GM19438 (cell line): ENCODE data around the gene HDGF.

Source experiments
- ATAC-seq: cut with Tn5 transposase; IDR thresholded peaks from one replicate; pipeline ENCODE4 v1.9.1; 2021; ENCODE audit warnings: low read depth; ENCODE audit not compliant: unreplicated experiment

HDGF gene

DNA sequence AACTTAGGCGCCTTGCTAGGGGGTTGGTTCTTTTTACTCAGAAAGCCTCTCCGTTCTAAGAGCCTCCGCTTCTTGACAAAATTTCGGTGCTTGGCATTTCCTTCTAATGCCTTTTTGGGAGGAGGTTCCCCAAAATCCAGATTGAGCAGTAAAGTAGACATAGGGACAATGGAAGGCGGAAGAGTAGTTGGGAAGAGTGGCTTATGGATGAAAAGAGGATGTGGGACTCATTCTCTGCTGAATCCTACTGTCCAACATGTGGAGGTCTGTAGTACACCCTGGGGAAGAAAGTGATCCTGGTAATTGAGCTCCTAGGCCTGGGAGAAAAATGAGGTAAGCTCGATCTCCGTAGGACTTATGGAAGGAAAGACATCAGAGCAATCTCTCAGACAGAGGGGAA, 24.0 kb downstream of the HDGF start:
- no peak for ATAC-seq

GRCh38 chr1:156726549-156727226, 24.8 kb downstream of the HDGF start:
- no peak for ATAC-seq

DNA sequence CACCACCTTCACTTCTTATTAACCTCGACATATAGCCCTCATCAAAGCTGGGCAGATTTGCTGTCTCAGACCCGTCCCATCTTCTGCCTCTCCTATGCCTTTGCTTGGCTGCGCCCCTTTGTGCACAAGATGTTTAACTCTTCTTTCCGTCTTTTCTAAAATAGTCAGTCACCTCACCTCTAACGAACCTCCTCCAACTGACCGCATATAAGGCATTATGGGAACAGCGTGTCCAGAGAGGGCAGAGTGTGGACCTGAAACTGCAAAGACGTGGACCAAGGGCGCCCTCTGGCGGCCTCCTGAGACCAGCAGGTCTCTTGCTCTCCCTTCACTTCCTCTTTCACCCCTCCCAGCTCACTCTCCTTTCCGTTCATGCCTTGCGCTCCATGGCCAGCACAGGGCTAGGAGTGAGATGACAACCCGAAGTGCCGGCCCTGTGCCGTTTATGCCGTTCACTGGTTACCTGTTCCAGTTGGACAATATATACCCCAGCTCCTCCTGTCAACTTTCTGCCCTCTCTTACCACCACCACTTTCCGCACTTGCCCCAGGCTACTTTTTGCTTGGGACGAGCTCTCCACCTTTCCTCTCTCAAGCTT, 25.7 kb downstream of the HDGF start:
- ATAC-seq, result peak; percentile 35

GRCh38 chr1:156721535-156721934, 29.9 kb downstream of the HDGF start:
- no peak for ATAC-seq

DNA sequence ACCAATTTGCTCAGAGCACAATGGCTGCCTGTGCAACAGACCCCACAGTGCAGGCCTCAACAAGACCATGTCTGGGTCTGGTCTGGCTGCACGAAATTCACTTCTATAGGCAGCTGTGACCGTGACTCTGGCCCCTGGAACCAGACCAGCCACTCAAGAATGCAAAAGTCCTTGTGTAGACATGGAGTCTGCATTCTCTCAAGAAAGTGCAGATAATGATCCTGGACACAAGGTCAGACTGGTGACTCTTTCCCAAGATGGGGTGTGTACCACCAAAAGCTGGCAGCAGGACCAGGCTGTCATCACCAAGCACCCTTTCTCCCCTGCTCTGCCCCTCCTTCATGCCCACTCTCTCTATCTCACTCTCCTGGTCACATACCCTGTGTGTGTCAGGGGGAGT, 30.3 kb downstream of the HDGF start:
- ATAC-seq, result no peak

GRCh38 chr1:156717351-156717750, 34.1 kb downstream of the HDGF start:
- no peak for ATAC-seq

GRCh38 chr1:156714830-156715229, 36.6 kb downstream of the HDGF start:
- no peak for ATAC-seq

DNA sequence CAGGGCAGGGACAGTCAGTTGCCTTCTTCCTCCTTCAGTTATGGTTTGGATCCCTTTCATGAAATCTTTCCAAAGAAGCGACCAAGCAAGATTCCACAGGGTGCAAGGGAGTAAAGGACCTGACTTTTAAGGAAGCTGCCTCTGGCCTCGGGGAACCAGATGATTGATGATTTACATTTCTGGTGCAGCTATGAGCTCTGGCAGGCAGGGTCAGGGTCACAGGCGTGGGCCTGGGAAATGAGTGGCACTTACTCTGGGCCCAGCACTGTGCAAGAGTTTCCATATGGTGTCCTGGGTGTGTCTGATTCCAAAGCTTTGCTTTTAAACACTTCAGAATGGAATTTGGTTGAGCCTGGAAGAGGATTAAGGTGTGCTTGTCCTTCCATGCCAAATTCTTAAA, 38.8 kb downstream of the HDGF start:
- ATAC-seq, result no peak

GRCh38 chr1:156711011-156711817, 40.3 kb downstream of the HDGF start:
- ATAC-seq, result no peak

GRCh38 chr1:156709757-156710489, 41.6 kb downstream of the HDGF start:
- ATAC-seq, result no peak

- ATAC-seq, result no peak
Observed at GRCh38 chr1:156709031-156709430, 42.4 kb downstream of the HDGF start.

DNA sequence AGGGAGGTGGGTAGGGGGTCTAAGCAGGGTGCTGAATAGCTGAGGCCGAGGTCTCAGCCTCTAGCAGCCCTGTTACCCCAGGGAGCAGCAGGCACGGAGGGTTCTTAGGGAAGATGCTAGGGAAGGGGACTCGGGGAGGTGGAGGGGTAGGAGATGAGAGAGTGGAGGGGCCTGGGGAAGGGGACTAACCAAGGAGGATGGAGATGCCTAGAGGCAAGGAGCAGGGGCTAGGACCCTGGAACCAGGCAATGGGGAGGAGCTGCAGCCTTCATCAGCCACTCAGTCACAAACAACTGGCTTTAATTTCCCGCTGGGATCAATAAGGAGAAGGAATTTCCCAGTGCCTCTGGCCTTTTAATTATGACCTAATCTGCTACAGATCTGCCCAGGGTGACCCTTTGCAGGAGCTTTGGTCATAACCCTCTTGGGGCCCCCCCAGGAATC, 43.2 kb downstream of the HDGF start:
- no peak for ATAC-seq

- ATAC-seq, result no peak
Observed at GRCh38 chr1:156707417-156708217, 43.9 kb downstream of the HDGF start.

DNA sequence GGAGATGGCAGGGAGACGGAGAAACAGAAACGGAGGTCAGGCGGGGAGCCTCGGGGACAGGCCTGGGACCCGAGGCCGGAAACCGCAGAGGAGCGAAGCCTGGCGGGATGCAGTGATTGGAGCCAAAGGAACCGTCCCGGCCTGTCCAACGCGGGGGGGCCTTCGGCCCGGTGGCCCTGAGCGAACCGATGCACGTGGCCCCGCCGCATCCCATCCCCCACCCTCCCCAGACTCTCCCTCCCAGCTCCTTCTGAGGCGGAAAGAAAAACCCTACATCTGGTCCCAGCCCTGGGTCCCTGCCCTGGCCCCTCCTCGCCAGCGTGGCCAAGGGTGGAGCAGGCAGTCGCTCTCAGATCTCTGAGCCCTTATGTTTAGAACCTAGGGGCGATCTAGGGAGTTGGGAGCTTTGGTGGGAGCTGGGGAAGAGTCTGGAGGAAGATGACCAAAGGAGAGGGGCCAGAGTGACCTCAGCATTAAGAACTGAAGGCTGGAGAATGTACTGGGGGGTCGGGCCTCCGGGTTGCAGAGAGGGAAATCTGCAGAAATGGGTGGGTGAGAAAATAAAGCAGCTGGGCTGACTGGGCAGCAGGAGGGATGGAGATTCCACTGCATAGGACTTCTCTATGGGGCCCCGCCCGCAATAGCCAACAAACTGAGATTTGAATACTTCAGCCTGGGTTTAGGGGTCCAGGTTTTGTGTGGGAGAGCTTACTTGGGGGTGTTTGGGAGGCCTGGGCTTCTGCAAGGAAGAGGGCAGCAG, 44.6 kb downstream of the HDGF start:
- no peak for ATAC-seq

- ATAC-seq, result no peak
Observed at GRCh38 chr1:156705918-156706656, 45.4 kb downstream of the HDGF start.

DNA sequence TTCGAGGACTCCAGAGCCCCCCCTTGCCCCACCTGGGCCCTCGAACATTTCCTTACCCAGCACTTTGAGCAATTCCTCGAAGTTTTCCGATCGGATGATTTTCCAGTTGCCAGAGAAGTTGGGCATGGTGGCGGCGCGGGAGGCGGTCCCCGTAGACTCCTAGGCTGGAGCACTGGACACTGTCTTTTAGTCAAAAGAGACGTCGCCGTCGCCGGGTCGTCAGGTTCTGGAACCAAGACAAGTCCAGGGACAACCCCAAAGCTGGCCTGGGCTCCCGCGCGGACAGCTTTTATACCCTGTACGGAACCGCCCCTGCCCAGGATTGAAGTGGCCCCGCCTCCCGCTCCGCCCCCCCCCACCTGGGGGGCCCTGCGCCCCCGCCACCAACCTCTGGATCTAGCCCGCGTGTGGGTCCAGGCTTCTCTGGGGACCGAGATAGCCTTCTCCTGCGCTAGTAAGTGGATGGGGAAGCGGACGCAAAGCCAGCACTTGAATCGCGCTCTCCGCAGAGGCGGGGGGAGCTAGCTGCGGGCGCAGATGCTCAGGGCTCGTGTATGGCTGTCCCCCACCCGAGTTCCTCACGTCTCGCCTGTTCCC, 46.1 kb downstream of the HDGF start, which contains the start of gene CRABP2:
CRABP2 (minus strand) TSS at position 263 of the 597 bp plus-strand sequence; CDS start at position 126, 137 bp downstream.
- ATAC-seq, result no peak

DNA sequence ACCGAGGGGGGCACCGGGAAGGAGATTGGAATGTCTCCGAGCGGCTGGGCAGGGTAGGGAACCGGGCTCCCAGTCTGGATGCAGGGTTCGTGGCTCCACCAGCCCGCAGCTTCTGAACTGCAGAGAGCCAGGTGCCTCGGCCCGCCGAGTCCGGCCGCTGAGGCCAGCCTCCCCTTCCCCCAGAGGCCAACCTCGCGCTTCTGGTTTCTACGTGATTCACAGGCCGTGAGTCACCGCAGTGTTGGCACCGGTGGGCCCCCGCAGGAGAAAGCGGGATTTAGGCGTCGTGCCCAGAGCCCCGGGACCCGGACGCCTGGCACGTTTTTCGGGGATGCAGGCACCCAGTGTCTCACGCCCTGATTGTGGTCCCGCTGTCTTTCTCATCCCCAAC, 46.5 kb downstream of the HDGF start:
- no peak for ATAC-seq

DNA sequence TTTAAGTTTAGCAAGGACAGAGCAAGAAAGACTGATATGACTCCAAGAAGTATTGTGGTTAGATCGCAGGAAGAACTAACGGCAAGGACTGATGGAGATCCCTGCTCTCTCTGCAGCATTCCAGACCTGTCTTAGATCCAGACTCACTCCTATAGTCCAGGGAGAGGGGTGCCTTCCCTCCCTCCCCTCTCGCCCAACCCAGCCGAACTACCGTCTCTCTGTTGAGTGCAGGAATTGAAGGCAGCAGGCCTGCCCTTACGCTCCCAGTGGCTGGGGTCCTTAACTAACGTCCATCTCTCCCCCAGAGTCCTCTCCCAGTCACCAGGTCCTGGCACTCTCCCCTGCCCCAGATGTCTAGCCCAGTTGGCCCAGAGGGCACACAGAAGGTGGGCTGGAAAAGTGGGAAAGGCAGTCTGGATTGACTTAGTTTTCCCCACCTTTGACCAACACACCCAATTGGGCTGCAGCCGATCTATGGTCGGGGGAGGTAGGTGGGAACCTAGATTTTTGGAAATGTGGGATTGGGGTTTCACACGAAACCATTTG, 47.2 kb downstream of the HDGF start:
- no peak for ATAC-seq
